Osteoblast (primary cell): ENCODE measurements around the gene PPFIBP2. TPM values are rescaled to one million over a fixed set of nuclear protein-coding genes. Genes with fewer than 3 reads are reported as not detected.
"Not testable (repeated sequence)": the region's sequence is repeated elsewhere in the genome, so short reads cannot be mapped to it uniquely, and the experiment has no call there.

Experiments used
- DNase-seq: peaks from one replicate; pipeline ENCODE4 v3.0.0; 2011; ENCODE audit warnings: low spot score, mixed read lengths; ENCODE audit not compliant: insufficient read length; ENCODE audit errors: missing footprints
- H2AFZ ChIP-seq: 2 replicates; pipeline ENCODE4 v1.6.0; 2011; ENCODE audit warnings: mild to moderate bottlenecking, low read length
- H3K27ac ChIP-seq: 2 replicates; pipeline ENCODE4 v1.5.1; 2011; ENCODE audit warnings: mild to moderate bottlenecking, low read depth, low read length, moderate library complexity
- H3K27me3 ChIP-seq: 2 replicates; pipeline ENCODE4 v1.6.0; 2012; ENCODE audit warnings: mild to moderate bottlenecking, control low read depth, inconsistent platforms, low read length, moderate library complexity; ENCODE audit not compliant: insufficient read depth
- H3K36me3 ChIP-seq: 2 replicates; pipeline ENCODE4 v1.5.1; 2011; ENCODE audit warnings: mild to moderate bottlenecking, low read length, control low read depth, moderate library complexity; ENCODE audit not compliant: insufficient read depth
- H3K4me1 ChIP-seq: 2 replicates; pipeline ENCODE4 v1.5.1; 2011; ENCODE audit warnings: mild to moderate bottlenecking, low read length, control low read depth, moderate library complexity; ENCODE audit not compliant: insufficient read depth
- H3K4me2 ChIP-seq: 2 replicates; pipeline ENCODE4 v1.6.0; 2011; ENCODE audit warnings: mild to moderate bottlenecking, low read length; ENCODE audit not compliant: insufficient read depth
- H3K4me3 ChIP-seq: fragments of 200-600 bp; sonication (generic); 3 replicates; pipeline ENCODE4 v1.5.1; 2012; ENCODE audit warnings: mild to moderate bottlenecking, low read length, inconsistent platforms; ENCODE audit not compliant: insufficient read depth
- H3K79me2 ChIP-seq: 2 replicates; pipeline ENCODE4 v1.6.0; 2012; ENCODE audit warnings: mild to moderate bottlenecking, low read length, control low read depth, inconsistent platforms; ENCODE audit not compliant: insufficient read depth
- H3K9me3 ChIP-seq: 2 replicates; pipeline ENCODE4 v1.5.1; 2011; ENCODE audit warnings: low read depth, low read length, control low read depth
- H4K20me1 ChIP-seq: 2 replicates; pipeline ENCODE4 v1.6.0; 2012; ENCODE audit warnings: mild to moderate bottlenecking, low read length, control low read depth; ENCODE audit not compliant: insufficient read depth
- total RNA-seq: library from RNA; depleted of rRNA; stranded (reverse); fragments of >200 nt; gene quantifications from 2 replicates; pipeline ENCODE4 v1.2.3, GENCODE V29; 2012
- TF ChIP-seq, protein P1 (sequence below): IDR thresholded peaks from 2 replicates; pipeline ENCODE4 v1.5.1; 2011; ENCODE audit warnings: mild to moderate bottlenecking, low read depth, low read length, moderate library complexity; ENCODE audit errors: extremely low read depth

Gene PPFIBP2
- total RNA-seq, 1 donor, result 25.0 TPM

- Histone ChIP-seq H3K9me3 (no peaks in the 10 kb centered on the region), H3K4me3 (no peak overlapping the region), H3K4me2 (no peak overlapping the region), H3K4me1 (no peaks in the 10 kb centered on the region), H3K27me3 (no peaks in the 10 kb centered on the region), H2AFZ (no peak overlapping the region), H4K20me1 (no peaks in the 10 kb centered on the region), H3K36me3 (no peaks in the 10 kb centered on the region), H3K79me2 (no peaks in the 10 kb centered on the region), H3K27ac (no peak overlapping the region)
- TF ChIP-seq, protein P1, sequence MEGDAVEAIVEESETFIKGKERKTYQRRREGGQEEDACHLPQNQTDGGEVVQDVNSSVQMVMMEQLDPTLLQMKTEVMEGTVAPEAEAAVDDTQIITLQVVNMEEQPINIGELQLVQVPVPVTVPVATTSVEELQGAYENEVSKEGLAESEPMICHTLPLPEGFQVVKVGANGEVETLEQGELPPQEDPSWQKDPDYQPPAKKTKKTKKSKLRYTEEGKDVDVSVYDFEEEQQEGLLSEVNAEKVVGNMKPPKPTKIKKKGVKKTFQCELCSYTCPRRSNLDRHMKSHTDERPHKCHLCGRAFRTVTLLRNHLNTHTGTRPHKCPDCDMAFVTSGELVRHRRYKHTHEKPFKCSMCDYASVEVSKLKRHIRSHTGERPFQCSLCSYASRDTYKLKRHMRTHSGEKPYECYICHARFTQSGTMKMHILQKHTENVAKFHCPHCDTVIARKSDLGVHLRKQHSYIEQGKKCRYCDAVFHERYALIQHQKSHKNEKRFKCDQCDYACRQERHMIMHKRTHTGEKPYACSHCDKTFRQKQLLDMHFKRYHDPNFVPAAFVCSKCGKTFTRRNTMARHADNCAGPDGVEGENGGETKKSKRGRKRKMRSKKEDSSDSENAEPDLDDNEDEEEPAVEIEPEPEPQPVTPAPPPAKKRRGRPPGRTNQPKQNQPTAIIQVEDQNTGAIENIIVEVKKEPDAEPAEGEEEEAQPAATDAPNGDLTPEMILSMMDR, result no peak
- DNase-seq, result no peak
Observed at GRCh38 chr11:7654195-7654705, 140.5 kb downstream of the PPFIBP2 start.

GRCh38 chr11:7655253-7656217 lies 141.7 kb downstream of the PPFIBP2 start:
- TF ChIP-seq, protein P1, result no peak
- H3K36me3 ChIP-seq, result no peaks in the 10 kb centered on the region
- no peak overlapping the region for H2AFZ ChIP-seq
- no peaks in the 10 kb centered on the region for H3K79me2 ChIP-seq
- DNase-seq, result no peak
- H3K9me3 ChIP-seq, result no peaks in the 10 kb centered on the region
- no peaks in the 10 kb centered on the region for H3K4me1 ChIP-seq
- H3K4me3 ChIP-seq, result no peak overlapping the region
- H3K27me3 ChIP-seq, result no peaks in the 10 kb centered on the region
- H3K4me2 ChIP-seq, result no peak overlapping the region
- no peaks in the 10 kb centered on the region for H4K20me1 ChIP-seq
- no peak overlapping the region for H3K27ac ChIP-seq

DNA sequence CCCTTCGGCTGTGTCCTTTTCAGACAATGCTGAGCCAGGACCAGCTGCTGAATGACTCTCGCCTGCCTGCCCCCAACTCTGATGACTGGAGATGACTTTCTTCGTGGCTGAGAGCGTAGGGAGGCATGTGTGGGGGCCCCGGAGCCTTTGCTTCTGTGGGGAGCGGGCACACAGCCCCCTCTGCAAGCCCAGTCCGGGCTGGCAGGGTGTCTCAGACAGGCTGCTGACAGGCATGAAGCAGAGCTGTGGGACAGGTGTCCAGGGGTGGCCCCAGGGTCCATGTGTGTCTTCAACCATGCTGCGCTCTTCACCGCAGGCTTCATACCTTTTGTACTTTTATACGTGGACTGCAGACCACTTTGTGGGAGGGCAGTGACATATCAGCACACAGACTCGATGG lies 142.9 kb downstream of the PPFIBP2 start:
- DNase-seq, result no peak
- Histone ChIP-seq H3K36me3 (no peaks in the 10 kb centered on the region), H3K4me1 (no peaks in the 10 kb centered on the region), H3K27ac (no peak overlapping the region), H4K20me1 (no peaks in the 10 kb centered on the region), H3K9me3 (no peaks in the 10 kb centered on the region), H3K27me3 (no peaks in the 10 kb centered on the region), H3K4me2 (no peak overlapping the region), H3K4me3 (no peak overlapping the region), H3K79me2 (no peaks in the 10 kb centered on the region), H2AFZ (no peak overlapping the region)
- TF ChIP-seq, protein P1, result no peak

DNA sequence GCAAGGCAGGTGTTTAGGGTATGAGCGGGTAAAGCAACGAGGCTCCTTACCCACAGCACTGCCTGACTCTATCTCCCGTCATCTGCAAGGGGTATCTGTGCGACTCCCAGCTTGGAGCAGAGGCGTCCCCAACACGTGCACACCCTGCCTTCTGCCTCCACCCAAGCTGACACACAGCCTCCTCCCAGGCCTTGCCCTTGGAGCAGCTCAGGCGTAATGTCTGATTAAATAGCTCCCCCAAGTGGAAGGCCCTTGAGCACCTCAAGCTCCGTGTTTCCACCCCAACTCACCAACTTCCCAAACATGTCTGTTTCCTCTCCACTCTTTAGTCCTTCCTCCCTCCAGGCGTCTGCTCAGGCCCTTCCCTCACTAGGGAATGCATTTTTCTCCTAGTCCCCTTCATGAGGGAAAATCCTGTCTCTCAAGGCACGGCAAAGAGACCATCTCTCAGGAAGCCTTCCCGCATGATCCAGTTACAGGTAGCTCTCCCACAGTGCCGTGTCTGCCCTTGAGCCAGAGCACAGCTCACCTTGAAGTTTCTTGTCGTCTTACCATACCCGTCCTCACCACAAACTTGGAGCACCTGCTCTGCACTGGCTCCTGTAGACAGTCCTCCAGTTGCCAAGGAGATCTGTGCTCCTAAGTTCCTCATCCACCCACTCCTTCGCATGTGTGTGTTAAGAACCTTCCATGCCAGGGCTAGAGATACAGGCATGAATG lies 143.7 kb downstream of the PPFIBP2 start:
- H3K36me3 ChIP-seq, result no peaks in the 10 kb centered on the region
- no peak overlapping the region for H3K4me3 ChIP-seq
- H3K27ac ChIP-seq, result no peak overlapping the region
- no peaks in the 10 kb centered on the region for H3K4me1 ChIP-seq
- H3K4me2 ChIP-seq, result no peak overlapping the region
- no peaks in the 10 kb centered on the region for H3K27me3 ChIP-seq
- peak; percentile 88 for DNase-seq
- no peaks in the 10 kb centered on the region for H4K20me1 ChIP-seq
- no peaks in the 10 kb centered on the region for H3K79me2 ChIP-seq
- no peak overlapping the region for H2AFZ ChIP-seq
- H3K9me3 ChIP-seq, result no peaks in the 10 kb centered on the region
- TF ChIP-seq, protein P1, result peak; percentile 66

- not testable (repeated sequence) for H3K4me3 ChIP-seq, H3K79me2 ChIP-seq, H3K36me3 ChIP-seq, H3K27me3 ChIP-seq, DNase-seq, H3K9me3 ChIP-seq, H3K4me1 ChIP-seq, H3K27ac ChIP-seq, H3K4me2 ChIP-seq, H4K20me1 ChIP-seq, H2AFZ ChIP-seq
Observed at GRCh38 chr11:7663531-7663930, 149.7 kb downstream of the PPFIBP2 start.
